ENCODE data around the gene CAMTA1.

CAMTA1 gene

GRCh38 chr1:7578206-7578605 is 793.0 kb downstream of the CAMTA1 start:
- DNase-seq: no peak

GRCh38 chr1:7579016-7579415 is 793.8 kb downstream of the CAMTA1 start:
- DNase-seq: no peak

GRCh38 chr1:7579831-7580804 is 794.9 kb downstream of the CAMTA1 start:
- no peak for DNase-seq

DNA sequence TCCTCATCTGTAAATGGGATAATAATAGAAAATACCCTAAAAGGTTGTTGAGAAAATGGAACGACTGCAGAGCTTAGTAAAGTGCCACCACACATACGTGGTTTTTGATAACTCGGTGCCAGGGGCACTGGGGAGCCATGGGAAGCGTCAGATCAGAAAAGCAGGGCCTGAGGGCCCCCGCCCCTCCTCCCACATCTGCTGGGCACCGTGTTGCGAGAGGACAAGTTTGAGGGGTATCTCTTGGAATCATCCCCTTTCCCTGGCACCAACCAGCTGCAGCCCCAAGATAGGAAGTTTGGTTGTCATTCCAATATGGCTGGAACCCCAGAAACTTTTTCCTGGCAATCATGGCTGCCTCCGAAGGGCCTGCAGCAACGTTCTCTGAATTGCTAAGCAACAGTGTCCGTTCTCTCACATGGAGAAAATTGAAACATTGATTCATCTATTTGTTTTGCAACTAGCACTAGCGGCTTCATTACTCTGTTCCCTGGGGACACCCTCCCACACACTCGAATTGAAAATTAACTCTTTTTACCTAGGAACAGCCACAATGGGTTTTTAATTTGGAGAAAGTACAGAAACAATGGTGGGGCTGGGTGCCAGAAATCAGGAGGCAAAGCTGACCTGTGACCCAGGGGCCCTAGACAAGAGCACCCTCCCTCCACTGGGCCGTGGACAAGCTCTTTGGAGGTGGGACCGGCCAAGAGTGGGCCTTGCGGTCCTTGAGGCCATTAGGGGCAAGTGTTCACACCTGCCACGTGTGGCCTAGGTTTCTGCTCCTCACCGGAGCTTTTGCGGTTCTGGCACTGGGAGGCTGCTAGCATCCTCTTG is 795.9 kb downstream of the CAMTA1 start:
- no peak for DNase-seq

DNA sequence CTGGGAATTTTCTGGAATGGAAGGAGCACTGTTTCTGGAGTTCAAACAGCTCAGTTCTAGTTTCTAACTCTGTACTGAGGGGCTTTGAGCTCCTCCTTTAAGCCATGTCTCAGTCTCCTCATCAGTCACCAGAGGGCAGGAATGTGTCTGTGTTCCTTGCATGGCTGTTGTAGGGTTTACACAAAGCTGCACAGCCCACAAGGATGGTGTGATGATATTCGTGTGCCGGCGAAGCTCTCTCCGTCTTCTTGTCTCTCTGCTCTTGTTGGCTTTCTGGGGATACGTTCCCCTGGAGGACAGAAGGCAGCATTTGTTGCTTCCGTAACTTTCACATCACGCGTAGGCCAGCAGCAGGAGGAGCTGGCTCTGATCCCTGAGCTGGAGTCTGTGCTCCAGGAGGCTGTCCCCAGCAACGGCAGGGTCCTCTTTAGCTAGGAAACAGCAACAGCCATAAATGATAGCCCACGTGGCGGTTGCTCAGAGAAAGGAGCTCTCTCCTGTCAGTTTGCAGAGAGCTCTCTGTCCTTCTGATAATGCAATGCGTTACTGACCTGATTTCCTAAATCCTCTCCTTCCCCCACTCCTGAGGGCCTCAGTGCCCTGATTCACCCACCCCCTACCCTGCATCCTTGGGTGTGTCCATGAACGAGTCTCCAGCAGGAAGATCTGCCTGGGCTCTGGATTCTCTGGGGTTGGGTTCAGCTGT is 796.7 kb downstream of the CAMTA1 start:
- DNase-seq: no peak

DNA sequence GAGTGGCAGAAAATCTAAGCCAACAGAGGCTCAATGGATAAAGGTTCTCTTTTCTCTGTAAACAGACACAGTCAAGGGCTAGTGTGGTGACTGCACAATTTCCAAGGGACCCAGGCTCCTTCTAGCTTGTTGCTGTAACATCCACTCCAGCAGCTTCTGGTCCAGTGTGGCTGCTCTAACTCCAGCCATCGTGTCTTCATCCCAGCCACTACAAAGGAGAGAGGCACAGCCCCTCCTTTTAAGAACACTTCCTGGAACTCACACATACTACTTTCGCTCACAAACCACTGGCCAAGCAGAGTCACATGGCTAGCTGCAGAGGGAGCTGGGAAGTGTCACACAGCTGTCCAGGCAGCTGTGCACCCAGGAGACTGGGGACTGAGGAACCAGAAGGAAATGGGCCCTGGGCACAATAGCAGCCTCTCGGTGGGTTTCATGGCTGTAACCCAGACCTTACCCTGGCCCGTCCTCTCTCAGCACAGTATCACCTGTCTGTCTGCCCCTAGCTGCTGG is 797.3 kb downstream of the CAMTA1 start:
- DNase-seq: no peak

DNA sequence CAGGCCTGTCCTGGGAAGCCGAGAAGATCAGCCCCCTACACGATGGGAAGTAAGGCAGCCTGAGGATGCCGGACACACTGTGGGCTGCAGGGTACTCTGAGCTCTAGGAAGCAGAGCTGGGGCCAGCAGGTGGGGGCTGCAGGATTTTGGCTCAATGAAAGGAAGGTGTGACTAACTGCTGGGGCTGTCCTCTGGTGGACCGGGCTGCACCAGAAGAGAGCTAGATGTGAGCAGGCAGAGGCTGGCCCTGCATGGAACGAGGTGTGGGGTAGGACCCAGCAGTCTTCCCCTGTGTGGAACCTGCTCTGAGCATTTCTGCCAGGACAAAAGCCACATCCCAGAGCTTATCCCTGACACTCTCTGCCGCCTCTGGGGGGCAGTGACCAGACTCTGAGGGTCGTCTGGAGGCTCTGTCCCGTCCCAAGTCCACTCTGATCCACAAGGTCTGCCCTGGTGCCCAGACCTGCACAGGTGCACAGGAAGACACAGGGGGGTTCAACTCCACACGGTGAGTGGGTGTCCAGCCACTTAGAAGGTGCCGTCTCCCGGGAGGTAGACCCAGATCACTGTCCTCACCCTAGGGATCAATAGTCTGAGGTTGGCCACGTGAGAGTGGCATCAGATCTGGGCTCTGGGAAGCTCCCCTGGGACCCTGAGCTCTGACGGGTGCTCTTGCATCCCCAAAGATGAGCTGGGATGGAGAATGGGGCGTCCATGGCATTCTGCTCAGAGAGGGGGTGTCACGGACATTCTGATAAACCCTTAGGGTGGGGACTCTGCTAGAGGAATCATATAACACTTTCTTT is 798.2 kb downstream of the CAMTA1 start:
- DNase-seq: no peak

- no peak for DNase-seq
These were observed 798.9 kb downstream of the CAMTA1 start for GRCh38 chr1:7584157-7584556.

GRCh38 chr1:7584643-7585042 is 799.4 kb downstream of the CAMTA1 start:
- no peak for DNase-seq

- no peak for DNase-seq
These were observed 800.1 kb downstream of the CAMTA1 start for GRCh38 chr1:7585216-7585907.

- DNase-seq: no peak
These were observed 801.0 kb downstream of the CAMTA1 start for GRCh38 chr1:7586031-7586941.

- no peak for DNase-seq
These were observed 802.0 kb downstream of the CAMTA1 start for GRCh38 chr1:7587108-7587772.

DNA sequence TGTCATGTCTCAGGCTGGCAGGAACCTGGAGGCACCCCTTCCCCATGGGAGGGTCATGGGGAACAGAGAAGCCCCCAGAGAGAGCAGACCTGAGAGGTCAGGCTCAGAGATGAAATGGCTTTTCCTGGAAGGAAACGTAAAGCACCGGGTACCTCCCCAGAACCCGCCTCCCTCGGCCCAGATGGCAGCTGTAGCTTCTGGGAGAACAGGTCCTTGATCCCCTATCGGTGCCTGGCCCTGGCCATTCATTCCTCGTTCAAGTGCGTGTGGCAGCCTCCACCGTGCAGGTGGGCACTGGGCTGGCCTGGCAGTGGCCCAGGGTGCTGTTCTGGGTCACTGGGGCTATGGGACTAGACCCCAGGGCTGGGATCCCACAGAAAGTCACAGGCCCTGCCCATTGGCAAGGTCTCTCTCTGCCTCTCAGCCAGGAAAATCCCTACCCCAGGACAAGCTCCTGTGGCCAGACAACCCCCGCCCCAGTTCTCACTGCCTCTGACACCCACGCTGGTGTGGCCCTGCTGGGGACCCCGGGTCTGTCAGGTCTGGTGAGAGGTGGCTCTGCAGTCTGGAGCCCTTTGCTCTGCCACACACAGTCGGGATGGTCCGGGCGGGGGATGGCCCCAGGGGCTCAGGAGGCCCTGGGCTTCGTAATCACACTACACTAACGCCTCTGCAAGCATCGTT is 802.7 kb downstream of the CAMTA1 start:
- peak; percentile 53 for DNase-seq

DNA sequence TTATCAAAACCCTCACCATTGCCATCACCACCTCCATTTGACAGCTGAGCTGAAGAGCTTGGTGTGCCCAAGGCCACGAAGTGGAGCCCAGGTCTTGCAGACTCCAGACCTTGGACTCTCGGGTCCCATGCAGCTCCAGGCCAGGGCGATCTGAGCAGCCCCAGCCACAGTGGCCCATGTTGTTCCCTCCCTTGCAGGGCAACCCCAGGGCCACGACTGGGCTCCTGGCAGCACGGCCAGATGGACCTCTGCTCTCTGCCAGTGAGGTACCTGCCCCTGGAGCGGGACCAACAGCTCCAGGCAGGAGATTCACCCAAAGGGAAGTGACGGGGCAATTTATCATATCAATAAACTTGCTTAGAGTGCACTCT is 803.2 kb downstream of the CAMTA1 start:
- DNase-seq: no peak

- no peak for DNase-seq
These were observed 804.0 kb downstream of the CAMTA1 start for GRCh38 chr1:7589080-7589735.

- DNase-seq: no peak
These were observed 804.6 kb downstream of the CAMTA1 start for GRCh38 chr1:7589774-7590425.

DNA sequence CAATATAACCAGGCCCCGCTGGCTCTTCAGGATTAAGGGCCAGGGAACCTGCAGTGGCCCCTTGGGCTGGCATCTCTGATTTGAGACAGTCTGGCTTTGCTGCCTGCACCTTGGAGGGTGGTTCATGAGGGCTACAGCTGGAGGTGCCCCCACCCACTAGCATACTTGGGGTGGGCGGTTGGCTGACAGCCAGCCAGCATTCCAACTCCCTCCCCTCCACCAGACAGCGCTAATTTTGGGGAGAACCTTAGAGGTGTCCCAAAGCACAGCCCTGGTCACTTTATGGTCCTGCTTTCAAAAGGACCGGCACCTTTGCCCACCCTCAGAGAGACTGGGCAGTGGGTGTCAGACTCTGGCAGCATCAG is 805.2 kb downstream of the CAMTA1 start:
- DNase-seq: no peak

DNA sequence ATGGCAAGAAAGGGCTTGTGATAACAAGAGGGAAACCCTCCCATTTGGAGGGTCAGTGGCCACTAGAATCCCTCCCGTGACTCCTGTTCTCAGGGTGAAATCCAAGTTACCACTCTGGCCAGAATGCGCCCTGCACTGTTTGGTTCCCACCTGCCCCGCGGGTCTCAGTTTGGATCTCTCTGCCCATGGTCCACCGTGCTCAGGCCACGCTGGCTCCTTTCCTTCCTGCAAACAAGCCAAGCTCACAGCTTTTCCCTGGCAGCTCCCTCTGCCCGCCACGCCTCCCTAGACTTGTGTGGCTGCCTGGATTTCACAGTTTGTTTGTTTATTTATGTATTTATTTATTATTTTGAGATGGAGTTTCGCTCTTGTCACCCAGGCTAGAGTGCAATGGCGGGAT is 806.3 kb downstream of the CAMTA1 start:
- DNase-seq: no peak

Measured in NCI-H510A (cell line).